ENCODE data around the gene CHST1.

GRCh38 chr11:45635907-45636306 is 29.5 kb downstream of the CHST1 start:
- TF ChIP-seq CTCF (IDR thresholded peaks at IDR 0.05; ENCODE audit: insufficient read depth, low read depth, low read length) = no peak
- TF ChIP-seq EZH2 (IDR thresholded peaks at IDR 0.05; ENCODE audit: insufficient read depth, low read length) = no peak

Data from astrocyte (in vitro differentiated cells and primary cell).